Measurements from ENCODE around the gene SAE1.

The SAE1 gene

GRCh38 chr19:47231215-47232054, 100.8 kb downstream of the SAE1 start:
- 11% methylated on average over 16 of the region's 51 CpGs for WGBS (ENCODE audit: insufficient coverage)
- ChIA-PET POLR2A (no interaction called here), CTCF (interaction anchor here (1.2 kb wide), 1 partner anchor 13 kb away, joined by 4 read pairs; no protein-coding TSS in a partner anchor)
- no peak overlapping the region for H3K27ac ChIP-seq (ENCODE audit: insufficient read depth in 1 of 2, low read depth in 1 of 2, low read length in 2 of 2, poor library complexity in 1 of 2, severe bottlenecking in 2 of 2)
- DNase-seq, result peak; percentile 84 to 93 (median 92)
- H3K4me3 ChIP-seq (ENCODE audit: control insufficient read depth in 1 of 7, extremely low read depth in 1 of 7, insufficient read depth in 4 of 7, low read depth in 2 of 7, low read length in 6 of 7), result peak overlapping the region; percentile 28 to 80 (median 68)
- H3K27me3 ChIP-seq (replicated peaks in 2 of 5; ENCODE audit: control insufficient read depth in 4 of 5, insufficient read depth in 5 of 5, low read length in 4 of 5), result peaks cover 0 to 42% (median 15%) of the 10 kb centered on the region in 5 experiments
- no peaks in the 10 kb centered on the region for H3K36me3 ChIP-seq (ENCODE audit: control insufficient read depth in 4 of 4, insufficient read depth in 4 of 4, low read length in 3 of 4)
- peaks cover 0 to 56% (median 51%) of the 10 kb centered on the region in 4 experiments for H3K4me1 ChIP-seq (ENCODE audit: control extremely low read depth in 1 of 4, control insufficient read depth in 4 of 4, insufficient read depth in 4 of 4, low read length in 3 of 4)
- H3K9me3 ChIP-seq (ENCODE audit: control extremely low read depth in 1 of 5, control insufficient read depth in 4 of 5, insufficient read depth in 2 of 5, low read depth in 1 of 5, low read length in 4 of 5), result no peaks in the 10 kb centered on the region

GRCh38 chr19:47232422-47233211, 102.0 kb downstream of the SAE1 start:
- Histone ChIP-seq H3K27ac (ENCODE audit: insufficient read depth in 1 of 2, low read depth in 1 of 2, low read length in 2 of 2, poor library complexity in 1 of 2, severe bottlenecking in 2 of 2) (no peak overlapping the region), H3K36me3 (ENCODE audit: control insufficient read depth in 4 of 4, insufficient read depth in 4 of 4, low read length in 3 of 4) (no peaks in the 10 kb centered on the region), H3K4me1 (ENCODE audit: control extremely low read depth in 1 of 4, control insufficient read depth in 4 of 4, insufficient read depth in 4 of 4, low read length in 3 of 4) (peaks cover 0 to 44% (median 40%) of the 10 kb centered on the region in 4 experiments), H3K9me3 (ENCODE audit: control extremely low read depth in 1 of 5, control insufficient read depth in 4 of 5, insufficient read depth in 2 of 5, low read depth in 1 of 5, low read length in 4 of 5) (no peaks in the 10 kb centered on the region), H3K4me3 (ENCODE audit: control insufficient read depth in 1 of 7, extremely low read depth in 1 of 7, insufficient read depth in 4 of 7, low read depth in 2 of 7, low read length in 6 of 7) (no peak overlapping the region), H3K27me3 (replicated peaks in 2 of 5; ENCODE audit: control insufficient read depth in 4 of 5, insufficient read depth in 5 of 5, low read length in 4 of 5) (peaks cover 0 to 40% (median 15%) of the 10 kb centered on the region in 5 experiments)
- POLR2A ChIA-PET, result interaction anchor here (0.6 to 0.7 kb wide), 2 partner anchors 11 to 19 kb away, joined by 3 read pairs; no protein-coding TSS in a partner anchor
- 68% methylated on average over 13 of the region's 16 CpGs for WGBS (ENCODE audit: insufficient coverage)
- peak in 1 of 3 donors; percentile 19 for DNase-seq
- CTCF ChIA-PET, result interaction anchor here (0.6 to 1.4 kb wide), 3 partner anchors 11 to 107 kb away, joined by 3 to 4 read pairs (median 3); no protein-coding TSS in a partner anchor

GRCh38 chr19:47236072-47236675, 105.5 kb downstream of the SAE1 start:
- POLR2A ChIA-PET, result no interaction called here
- Histone ChIP-seq H3K9me3 (ENCODE audit: control extremely low read depth in 1 of 5, control insufficient read depth in 4 of 5, insufficient read depth in 2 of 5, low read depth in 1 of 5, low read length in 4 of 5) (no peaks in the 10 kb centered on the region), H3K36me3 (ENCODE audit: control insufficient read depth in 4 of 4, insufficient read depth in 4 of 4, low read length in 3 of 4) (no peaks in the 10 kb centered on the region), H3K4me3 (ENCODE audit: control insufficient read depth in 1 of 7, extremely low read depth in 1 of 7, insufficient read depth in 4 of 7, low read depth in 2 of 7, low read length in 6 of 7) (no peak overlapping the region), H3K4me1 (ENCODE audit: control extremely low read depth in 1 of 4, control insufficient read depth in 4 of 4, insufficient read depth in 4 of 4, low read length in 3 of 4) (peaks cover 0 to 33% (median 14%) of the 10 kb centered on the region in 4 experiments), H3K27ac (ENCODE audit: insufficient read depth in 1 of 2, low read depth in 1 of 2, low read length in 2 of 2, poor library complexity in 1 of 2, severe bottlenecking in 2 of 2) (no peak overlapping the region), H3K27me3 (replicated peaks in 2 of 5; ENCODE audit: control insufficient read depth in 4 of 5, insufficient read depth in 5 of 5, low read length in 4 of 5) (peaks cover 0 to 28% (median 19%) of the 10 kb centered on the region in 5 experiments)
- no peak for DNase-seq
- CTCF ChIA-PET, result no interaction called here
- WGBS (ENCODE audit: insufficient coverage), result 98% methylated on average over 5 of the region's 12 CpGs

- H3K27ac ChIP-seq (ENCODE audit: insufficient read depth in 1 of 2, low read depth in 1 of 2, low read length in 2 of 2, poor library complexity in 1 of 2, severe bottlenecking in 2 of 2), result no peak overlapping the region
- DNase-seq, result peak in 2 of 3 donors; percentile 42 to 46
- ChIA-PET CTCF (interaction anchor here (2.3 kb wide), 1 partner anchor 13 kb away, joined by 6 read pairs; no protein-coding TSS in a partner anchor), POLR2A (interaction anchor here (4.0 kb wide), 1 partner anchor 13 kb away, joined by 23 read pairs; no protein-coding TSS in a partner anchor)
- no peaks in the 10 kb centered on the region for H3K36me3 ChIP-seq (ENCODE audit: control insufficient read depth in 4 of 4, insufficient read depth in 4 of 4, low read length in 3 of 4)
- 10% methylated on average over 11 of the region's 16 CpGs for WGBS (ENCODE audit: insufficient coverage)
- no peaks in the 10 kb centered on the region for H3K9me3 ChIP-seq (ENCODE audit: control extremely low read depth in 1 of 5, control insufficient read depth in 4 of 5, insufficient read depth in 2 of 5, low read depth in 1 of 5, low read length in 4 of 5)
- H3K4me1 ChIP-seq (ENCODE audit: control extremely low read depth in 1 of 4, control insufficient read depth in 4 of 4, insufficient read depth in 4 of 4, low read length in 3 of 4), result peaks cover 0 to 44% (median 22%) of the 10 kb centered on the region in 4 experiments
- peak overlapping the region in 3 of 7 experiments; percentile 28 to 45 (median 43) for H3K4me3 ChIP-seq (ENCODE audit: control insufficient read depth in 1 of 7, extremely low read depth in 1 of 7, insufficient read depth in 4 of 7, low read depth in 2 of 7, low read length in 6 of 7)
- H3K27me3 ChIP-seq (replicated peaks in 2 of 5; ENCODE audit: control insufficient read depth in 4 of 5, insufficient read depth in 5 of 5, low read length in 4 of 5), result peaks cover 0 to 39% (median 26%) of the 10 kb centered on the region in 5 experiments
Measured at GRCh38 chr19:47239152-47239551, 108.5 kb downstream of the SAE1 start.

GRCh38 chr19:47239610-47240296, 109.1 kb downstream of the SAE1 start:
- WGBS (ENCODE audit: insufficient coverage), result under 1% methylated on average over 55 of the region's 62 CpGs
- Histone ChIP-seq H3K4me3 (ENCODE audit: control insufficient read depth in 1 of 7, extremely low read depth in 1 of 7, insufficient read depth in 4 of 7, low read depth in 2 of 7, low read length in 6 of 7) (peak overlapping the region in 1 of 7 experiments; percentile 43), H3K4me1 (ENCODE audit: control extremely low read depth in 1 of 4, control insufficient read depth in 4 of 4, insufficient read depth in 4 of 4, low read length in 3 of 4) (peaks cover 0 to 46% (median 25%) of the 10 kb centered on the region in 4 experiments), H3K27ac (ENCODE audit: insufficient read depth in 1 of 2, low read depth in 1 of 2, low read length in 2 of 2, poor library complexity in 1 of 2, severe bottlenecking in 2 of 2) (no peak overlapping the region), H3K9me3 (ENCODE audit: control extremely low read depth in 1 of 5, control insufficient read depth in 4 of 5, insufficient read depth in 2 of 5, low read depth in 1 of 5, low read length in 4 of 5) (no peaks in the 10 kb centered on the region), H3K36me3 (ENCODE audit: control insufficient read depth in 4 of 4, insufficient read depth in 4 of 4, low read length in 3 of 4) (no peaks in the 10 kb centered on the region), H3K27me3 (replicated peaks in 2 of 5; ENCODE audit: control insufficient read depth in 4 of 5, insufficient read depth in 5 of 5, low read length in 4 of 5) (peaks cover 0 to 39% (median 26%) of the 10 kb centered on the region in 5 experiments)
- ChIA-PET POLR2A (interaction anchor here (4.0 kb wide), 1 partner anchor 14 kb away, joined by 23 read pairs; no protein-coding TSS in a partner anchor), CTCF (interaction anchor here (2.3 kb wide), 1 partner anchor 13 kb away, joined by 6 read pairs; no protein-coding TSS in a partner anchor)
- DNase-seq, result peak in 2 of 3 donors; percentile 74 to 81

- ChIA-PET CTCF (no interaction called here), POLR2A (interaction anchor here (4.0 kb wide), 1 partner anchor 15 kb away, joined by 23 read pairs; no protein-coding TSS in a partner anchor)
- no peaks in the 10 kb centered on the region for H3K36me3 ChIP-seq (ENCODE audit: control insufficient read depth in 4 of 4, insufficient read depth in 4 of 4, low read length in 3 of 4)
- H3K9me3 ChIP-seq (ENCODE audit: control extremely low read depth in 1 of 5, control insufficient read depth in 4 of 5, insufficient read depth in 2 of 5, low read depth in 1 of 5, low read length in 4 of 5), result no peaks in the 10 kb centered on the region
- peaks cover 0 to 49% (median 27%) of the 10 kb centered on the region in 4 experiments for H3K4me1 ChIP-seq (ENCODE audit: control extremely low read depth in 1 of 4, control insufficient read depth in 4 of 4, insufficient read depth in 4 of 4, low read length in 3 of 4)
- H3K4me3 ChIP-seq (ENCODE audit: control insufficient read depth in 1 of 7, extremely low read depth in 1 of 7, insufficient read depth in 4 of 7, low read depth in 2 of 7, low read length in 6 of 7), result no peak overlapping the region
- no peak overlapping the region for H3K27ac ChIP-seq (ENCODE audit: insufficient read depth in 1 of 2, low read depth in 1 of 2, low read length in 2 of 2, poor library complexity in 1 of 2, severe bottlenecking in 2 of 2)
- no peak for DNase-seq
- H3K27me3 ChIP-seq (replicated peaks in 2 of 5; ENCODE audit: control insufficient read depth in 4 of 5, insufficient read depth in 5 of 5, low read length in 4 of 5), result peaks cover 0 to 39% (median 26%) of the 10 kb centered on the region in 5 experiments
- WGBS (ENCODE audit: insufficient coverage), result 66% methylated on average over 5 of the region's 6 CpGs
Measured at GRCh38 chr19:47240556-47240955, 109.9 kb downstream of the SAE1 start.
